Activated CD8-positive, alpha-beta T cell treated with anti-CD3 and anti-CD28 coated beads for 36 hours (primary cell): ENCODE results near the gene CD5L. TPM values are rescaled to one million over a fixed set of nuclear protein-coding genes. Genes with fewer than 3 reads are reported as not detected.
A peak's percentile ranks its signal among the peaks of the same experiment; 100 is the strongest.

ENCODE experiments used
- ATAC-seq: fragments of 200-7000 bp; cut with Tn5 transposase; one replicate; pipeline ENCODE4 v1.10.0; 2021; ENCODE audit warnings: mild to moderate bottlenecking, moderate library complexity
- CTCF ChIA-PET: fragments of 350-600 bp; sonication (Branson Sonifier 250); formaldehyde crosslinking; loops from one replicate; lab custom pipeline; 2021; ENCODE audit warnings: antibody characterized with exemption; lab: Charles Lee
- POLR2A ChIA-PET: fragments of 350-600 bp; sonication (Branson Sonifier 250); formaldehyde crosslinking; loops from one replicate; lab custom pipeline; 2021; ENCODE audit warnings: antibody characterized with exemption; lab: Charles Lee
- DNase-seq: peaks from one replicate; pipeline ENCODE4 v3.0.0-alpha.2; 2020
- H3K27ac Mint-ChIP-seq: one replicate; pipeline ENCODE4 v1.8.0; 2021; ENCODE audit warnings: mild to moderate bottlenecking, mixed read lengths
- H3K27me3 Mint-ChIP-seq: one replicate; pipeline ENCODE4 v1.8.0; 2021; ENCODE audit warnings: mixed read lengths
- H3K36me3 Mint-ChIP-seq: one replicate; pipeline ENCODE4 v1.8.0; 2021; ENCODE audit warnings: low read depth, mixed read lengths
- H3K4me1 Mint-ChIP-seq: one replicate; pipeline ENCODE4 v1.8.0; 2021; ENCODE audit warnings: low read depth, mixed read lengths
- H3K4me3 Mint-ChIP-seq: one replicate; pipeline ENCODE4 v1.8.0; 2021; ENCODE audit warnings: mild to moderate bottlenecking, moderate library complexity, mixed read lengths
- H3K9me3 Mint-ChIP-seq: one replicate; pipeline ENCODE4 v1.8.0; 2021; ENCODE audit warnings: mixed read lengths
- intact Hi-C: fragments of 100-400 bp; cut with micrococcal nuclease; formaldehyde crosslinking; loops from one replicate; pipeline ENCODE4 v1.10.0; 2022
- total RNA-seq, 2 experiments: library from RNA; stranded (reverse); gene quantifications; one replicate each; pipeline ENCODE4 v1.2.3, GENCODE V29; 2021
- TF ChIP-seq, protein P1 (sequence below): fragments of 200-600 bp; IDR thresholded peaks from one replicate; pipeline ENCODE4 v1.8.0; 2022; ENCODE audit warnings: antibody characterized with exemption, mild to moderate bottlenecking

Gene CD5L
- total RNA-seq, 2 experiments from 2014 or later: not detected

DNA sequence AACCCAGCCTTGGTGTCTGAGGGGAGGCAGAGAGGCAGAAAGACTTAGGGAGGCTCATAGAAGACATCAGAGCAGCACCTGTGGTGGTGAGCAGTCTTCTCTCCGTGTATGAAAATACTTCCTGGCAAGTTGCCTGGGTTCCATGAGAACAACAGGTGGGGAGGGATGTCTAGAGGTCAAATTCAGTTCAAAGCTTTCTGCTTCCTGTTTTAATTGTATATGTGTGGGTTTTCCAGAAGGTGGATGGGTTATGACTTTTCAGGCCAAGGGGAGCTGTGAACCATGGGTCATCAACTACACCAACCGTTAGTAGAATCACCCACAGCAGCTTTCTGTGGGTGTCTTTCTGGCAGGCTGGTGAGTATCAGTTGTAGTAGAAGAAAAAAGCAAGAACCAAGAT, 60.6 kb downstream of the CD5L start:
- no peaks in the 10 kb centered on the region for H3K9me3 Mint-ChIP-seq
- no peak overlapping the region for H3K4me3 Mint-ChIP-seq
- POLR2A ChIA-PET: no interaction called here
- ATAC-seq (peak; percentile 62), DNase-seq (peak; percentile 23)
- H3K27ac Mint-ChIP-seq: no peak overlapping the region
- H3K4me1 Mint-ChIP-seq: peaks cover 7% of the 10 kb centered on the region
- H3K27me3 Mint-ChIP-seq: peaks cover 7% of the 10 kb centered on the region
- intact Hi-C loops: no loop called here
- CTCF ChIA-PET: no interaction called here
- no peaks in the 10 kb centered on the region for H3K36me3 Mint-ChIP-seq
- TF ChIP-seq, protein P1, sequence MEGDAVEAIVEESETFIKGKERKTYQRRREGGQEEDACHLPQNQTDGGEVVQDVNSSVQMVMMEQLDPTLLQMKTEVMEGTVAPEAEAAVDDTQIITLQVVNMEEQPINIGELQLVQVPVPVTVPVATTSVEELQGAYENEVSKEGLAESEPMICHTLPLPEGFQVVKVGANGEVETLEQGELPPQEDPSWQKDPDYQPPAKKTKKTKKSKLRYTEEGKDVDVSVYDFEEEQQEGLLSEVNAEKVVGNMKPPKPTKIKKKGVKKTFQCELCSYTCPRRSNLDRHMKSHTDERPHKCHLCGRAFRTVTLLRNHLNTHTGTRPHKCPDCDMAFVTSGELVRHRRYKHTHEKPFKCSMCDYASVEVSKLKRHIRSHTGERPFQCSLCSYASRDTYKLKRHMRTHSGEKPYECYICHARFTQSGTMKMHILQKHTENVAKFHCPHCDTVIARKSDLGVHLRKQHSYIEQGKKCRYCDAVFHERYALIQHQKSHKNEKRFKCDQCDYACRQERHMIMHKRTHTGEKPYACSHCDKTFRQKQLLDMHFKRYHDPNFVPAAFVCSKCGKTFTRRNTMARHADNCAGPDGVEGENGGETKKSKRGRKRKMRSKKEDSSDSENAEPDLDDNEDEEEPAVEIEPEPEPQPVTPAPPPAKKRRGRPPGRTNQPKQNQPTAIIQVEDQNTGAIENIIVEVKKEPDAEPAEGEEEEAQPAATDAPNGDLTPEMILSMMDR: no peak

Other genes with a start within 250 kb of the CD5L start
- not detected for gene FCRL4, start 243.7 kb downstream of the CD5L start, total RNA-seq
- gene FCRL3, start 141.0 kb downstream of the CD5L start, total RNA-seq: 1 to 10 TPM; 5.7 to 6.4 TPM
- not detected for gene FCRL2, start 64.7 kb downstream of the CD5L start, total RNA-seq
- under 1 TPM in 1 of 2 experiments, not detected in 1; 0.29 TPM for gene FCRL1, start 21.7 kb downstream of the CD5L start, total RNA-seq
- under 1 TPM; 0.11 to 0.16 TPM for gene KIRREL1, start 151.8 kb upstream of the CD5L start, total RNA-seq